Neuronal stem cell (in vitro differentiated cells): ENCODE results near the gene FBXO36.

Source experiments
- DNase-seq: peaks from one replicate; pipeline ENCODE4 v3.0.0-alpha.2; 2013; ENCODE audit warnings: low spot score
- H2AFZ ChIP-seq: one replicate; pipeline ENCODE4 v1.6.1; 2013; ENCODE audit warnings: mild to moderate bottlenecking, low read length, inconsistent platforms
- H2AK5ac ChIP-seq: 2 replicates; pipeline ENCODE4 v1.6.1; 2013; ENCODE audit warnings: low read depth, mild to moderate bottlenecking, inconsistent platforms, low read length, moderate library complexity, mixed read lengths
- H2BK120ac ChIP-seq: 2 replicates; pipeline ENCODE4 v1.6.1; 2013; ENCODE audit warnings: low read depth, mild to moderate bottlenecking, inconsistent platforms, low read length, moderate library complexity, mixed read lengths
- H2BK12ac ChIP-seq: one replicate; pipeline ENCODE4 v1.6.1; 2013; ENCODE audit warnings: low read length, inconsistent platforms
- H2BK15ac ChIP-seq: 2 replicates; pipeline ENCODE4 v1.6.1; 2013; ENCODE audit warnings: mild to moderate bottlenecking, low read length, inconsistent platforms, mixed read lengths
- H2BK5ac ChIP-seq: one replicate; pipeline ENCODE4 v1.6.1; 2013; ENCODE audit warnings: inconsistent platforms, mild to moderate bottlenecking, low read length, moderate library complexity
- H3K14ac ChIP-seq: one replicate; pipeline ENCODE4 v1.6.1; 2013; ENCODE audit warnings: low read length, inconsistent platforms
- H3K18ac ChIP-seq: 2 replicates; pipeline ENCODE4 v1.6.1; 2013; ENCODE audit warnings: low read length, inconsistent platforms
- H3K23ac ChIP-seq: 2 replicates; pipeline ENCODE4 v1.6.1; 2013; ENCODE audit warnings: low read depth, mild to moderate bottlenecking, mixed read lengths, low read length, inconsistent platforms; ENCODE audit not compliant: poor library complexity
- H3K27ac ChIP-seq: replicated peaks from 3 replicates; pipeline ENCODE4 v1.5.1; 2013; ENCODE audit warnings: low read length, inconsistent platforms
- H3K27me3 ChIP-seq, 3 experiments: 2 replicates each; pipeline ENCODE4 v1.6.1; 2013; ENCODE audit warnings: low read length in 3 of 3, mild to moderate bottlenecking in 2 of 3, inconsistent platforms in 1 of 3, low read depth in 1 of 3, mixed read lengths in 1 of 3, moderate library complexity in 1 of 3; ENCODE audit not compliant: control insufficient read depth in 3 of 3, insufficient read depth in 3 of 3
- H3K36me3 ChIP-seq, 2 donors: replicated peaks in 1 of 2; 2 replicates each; pipeline ENCODE4 v1.6.1; 2013; ENCODE audit warnings: low read length in 2 of 2; ENCODE audit not compliant: control insufficient read depth in 2 of 2, insufficient read depth in 2 of 2
- H3K4ac ChIP-seq: 2 replicates; pipeline ENCODE4 v1.6.1; 2013; ENCODE audit warnings: inconsistent platforms, mild to moderate bottlenecking, low read length, moderate library complexity
- H3K4me1 ChIP-seq, 2 donors: 1 replicate in 1 of 2; 2 replicates in 1 of 2; pipeline ENCODE4 v1.6.1; 2013; ENCODE audit warnings: low read length in 2 of 2, low read depth in 1 of 2; ENCODE audit not compliant: control insufficient read depth in 2 of 2, insufficient read depth in 1 of 2
- H3K4me2 ChIP-seq: one replicate; pipeline ENCODE4 v1.6.1; 2013; ENCODE audit warnings: mild to moderate bottlenecking, low read length, inconsistent platforms; ENCODE audit not compliant: insufficient read depth, poor library complexity, severe bottlenecking
- H3K4me3 ChIP-seq, 2 donors: 2 replicates each; pipeline ENCODE4 v1.5.1; 2013; ENCODE audit warnings: low read length in 2 of 2, mild to moderate bottlenecking in 2 of 2, inconsistent platforms in 1 of 2, moderate library complexity in 1 of 2
- H3K79me1 ChIP-seq: one replicate; pipeline ENCODE4 v1.6.1; 2013; ENCODE audit warnings: low read depth, mild to moderate bottlenecking, inconsistent platforms, low read length, moderate library complexity
- H3K9ac ChIP-seq: one replicate; pipeline ENCODE4 v1.6.1; 2013; ENCODE audit warnings: mild to moderate bottlenecking, low read depth, low read length, inconsistent platforms; ENCODE audit not compliant: poor library complexity
- H3K9me3 ChIP-seq, 2 donors: replicated peaks in 1 of 2; 2 replicates each; pipeline versions ENCODE3 to v1.6.1; 2013; ENCODE audit warnings: low read length in 2 of 2, mild to moderate bottlenecking in 2 of 2, inconsistent platforms in 1 of 2, low read depth in 1 of 2, mixed read lengths in 1 of 2, moderate library complexity in 1 of 2; ENCODE audit not compliant: control insufficient read depth in 2 of 2, insufficient read depth in 1 of 2
- H4K8ac ChIP-seq: one replicate; pipeline ENCODE4 v1.6.1; 2013; ENCODE audit warnings: low read depth, mild to moderate bottlenecking, inconsistent platforms, low read length, moderate library complexity
- H4K91ac ChIP-seq: one replicate; pipeline ENCODE4 v1.6.1; 2013; ENCODE audit warnings: low read length, low read depth, mild to moderate bottlenecking, inconsistent platforms; ENCODE audit not compliant: poor library complexity
- WGBS, 2 donors: extraction: QIAGEN DNeasy Blood & Tissue Kit; methylation state at CpG; one replicate each; pipeline ENCODE4 v1.1.7; 2013; ENCODE audit warnings: missing lambda C conversion rate in 2 of 2, mixed read lengths in 1 of 2; ENCODE audit not compliant: insufficient read length in 2 of 2, insufficient replicate concordance in 1 of 2; ENCODE audit errors: extremely low coverage in 2 of 2; 5-methylcytosine and 5-hydroxymethylcytosine counted together

The FBXO36 gene

DNA sequence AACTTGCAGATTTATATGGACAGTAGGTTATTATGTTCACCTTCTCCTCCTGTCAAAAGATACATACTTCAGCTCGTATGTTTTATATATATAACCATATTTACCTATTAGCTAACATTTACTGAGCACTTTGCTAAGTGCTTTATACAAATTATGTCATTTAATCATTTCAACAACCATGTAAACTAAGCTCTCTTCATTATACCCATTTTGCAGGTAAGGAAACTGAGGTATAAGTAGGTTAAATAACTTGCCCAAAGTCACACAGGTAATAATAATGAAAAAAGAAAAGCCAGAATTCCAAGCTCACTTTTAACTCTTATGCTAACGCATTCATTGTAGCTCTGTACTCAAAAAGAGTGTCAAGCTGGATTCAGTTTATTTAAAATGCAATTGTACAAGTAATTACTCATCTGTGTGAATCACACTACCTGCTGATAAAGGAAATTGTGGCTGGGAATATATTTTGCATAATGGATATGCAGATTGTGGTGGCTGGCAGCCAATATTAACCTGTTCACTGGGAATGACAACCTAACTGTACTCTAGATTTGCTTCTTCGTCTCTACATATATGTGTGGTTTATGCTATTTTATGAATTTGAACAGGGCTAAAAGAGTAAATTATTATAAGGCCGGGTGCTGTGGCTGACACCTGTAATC is 125.8 kb downstream of the FBXO36 start:
- H2AK5ac ChIP-seq = no peak overlapping the region
- H2BK120ac ChIP-seq = no peak overlapping the region
- H3K9me3 ChIP-seq = peaks cover 0 to 9% of the 10 kb centered on the region in 2 donors
- H3K14ac ChIP-seq = no peak overlapping the region
- no peak overlapping the region for H4K8ac ChIP-seq
- no peak overlapping the region for H3K18ac ChIP-seq
- no peak overlapping the region for H4K91ac ChIP-seq
- H3K79me1 ChIP-seq = no peaks in the 10 kb centered on the region
- no peak overlapping the region for H3K4ac ChIP-seq
- no peaks in the 10 kb centered on the region for H3K27me3 ChIP-seq
- H3K23ac ChIP-seq = no peak overlapping the region
- no peak overlapping the region for H3K9ac ChIP-seq
- H3K4me3 ChIP-seq = no peak overlapping the region
- H2BK15ac ChIP-seq = no peak overlapping the region
- DNase-seq = no peak
- no peaks in the 10 kb centered on the region for H3K4me1 ChIP-seq
- WGBS, 2 donors = no CpG with 5 or more reads among the region's 4 CpGs
- no peak overlapping the region for H3K27ac ChIP-seq
- H2BK5ac ChIP-seq = no peak overlapping the region
- no peak overlapping the region for H2BK12ac ChIP-seq
- H3K36me3 ChIP-seq = peaks cover 0 to 93% of the 10 kb centered on the region in 2 donors
- H2AFZ ChIP-seq = no peak overlapping the region
- no peak overlapping the region for H3K4me2 ChIP-seq

DNA sequence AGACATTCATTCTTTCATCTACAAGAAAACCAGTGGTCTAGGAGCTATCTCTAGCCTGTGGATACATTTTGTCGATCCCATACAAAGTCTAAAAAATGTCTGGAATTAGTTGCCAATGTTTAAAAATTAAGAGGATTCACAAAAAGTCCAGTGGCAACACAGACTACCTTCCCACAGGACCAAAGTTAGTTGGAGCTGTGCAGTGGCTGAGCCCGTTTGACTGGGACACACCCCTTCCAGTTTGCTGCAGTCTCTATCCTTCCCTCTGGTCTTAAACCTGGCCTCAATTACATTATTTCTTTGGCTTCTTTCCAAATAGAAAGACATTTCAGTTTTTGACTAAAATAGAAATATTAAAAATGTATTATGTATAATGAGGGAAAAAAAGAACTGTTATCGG is 127.8 kb downstream of the FBXO36 start:
- DNase-seq = no peak
- Histone ChIP-seq H3K4me3 (no peak overlapping the region), H3K4me2 (no peak overlapping the region), H3K9ac (no peak overlapping the region), H4K91ac (no peak overlapping the region), H4K8ac (no peak overlapping the region), H2BK12ac (no peak overlapping the region), H3K27ac (no peak overlapping the region), H3K27me3 (no peaks in the 10 kb centered on the region), H2AK5ac (no peak overlapping the region), H3K18ac (no peak overlapping the region), H3K23ac (no peak overlapping the region), H2BK120ac (no peak overlapping the region), H3K14ac (no peak overlapping the region), H2BK5ac (no peak overlapping the region), H3K4me1 (no peaks in the 10 kb centered on the region), H2BK15ac (no peak overlapping the region), H3K79me1 (no peaks in the 10 kb centered on the region), H3K36me3 (peaks cover 2 to 93% of the 10 kb centered on the region in 2 donors), H2AFZ (no peak overlapping the region), H3K9me3 (peaks cover 0 to 6% of the 10 kb centered on the region in 2 donors), H3K4ac (no peak overlapping the region)
- no CpG with 5 or more reads among the region's 3 CpGs for WGBS, 2 donors

DNA sequence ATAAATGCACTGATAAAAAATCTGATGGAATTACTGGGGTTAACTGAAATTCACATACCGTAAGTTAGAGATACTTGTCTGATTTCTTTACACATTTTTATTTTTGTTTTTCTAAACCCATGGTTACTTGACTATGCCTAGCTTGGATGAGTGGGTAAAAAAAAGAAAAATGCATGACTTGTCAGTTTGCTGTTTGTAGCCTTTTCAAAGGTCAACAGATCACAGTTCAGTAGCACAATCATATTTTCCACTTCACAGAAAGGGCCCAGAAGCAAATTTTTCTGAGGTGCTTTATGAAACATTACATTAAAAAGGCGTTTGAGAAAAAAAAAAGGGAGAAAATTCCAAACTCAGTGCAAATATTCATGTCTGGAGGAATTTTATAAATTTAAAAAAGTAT is 130.0 kb downstream of the FBXO36 start:
- Histone ChIP-seq H4K91ac (no peak overlapping the region), H3K23ac (no peak overlapping the region), H4K8ac (no peak overlapping the region), H2AK5ac (no peak overlapping the region), H2BK120ac (no peak overlapping the region), H2BK5ac (no peak overlapping the region), H3K27me3 (no peaks in the 10 kb centered on the region), H3K14ac (no peak overlapping the region), H3K4ac (no peak overlapping the region), H2BK12ac (no peak overlapping the region), H3K18ac (no peak overlapping the region), H3K27ac (no peak overlapping the region), H2BK15ac (no peak overlapping the region), H3K4me1 (no peaks in the 10 kb centered on the region), H2AFZ (no peak overlapping the region), H3K9me3 (no peaks in the 10 kb centered on the region), H3K36me3 (peaks cover 2 to 93% of the 10 kb centered on the region in 2 donors), H3K4me3 (no peak overlapping the region), H3K79me1 (no peaks in the 10 kb centered on the region), H3K9ac (no peak overlapping the region), H3K4me2 (no peak overlapping the region)
- DNase-seq = no peak
- no CpG with 5 or more reads among the region's 2 CpGs for WGBS, 2 donors

DNA sequence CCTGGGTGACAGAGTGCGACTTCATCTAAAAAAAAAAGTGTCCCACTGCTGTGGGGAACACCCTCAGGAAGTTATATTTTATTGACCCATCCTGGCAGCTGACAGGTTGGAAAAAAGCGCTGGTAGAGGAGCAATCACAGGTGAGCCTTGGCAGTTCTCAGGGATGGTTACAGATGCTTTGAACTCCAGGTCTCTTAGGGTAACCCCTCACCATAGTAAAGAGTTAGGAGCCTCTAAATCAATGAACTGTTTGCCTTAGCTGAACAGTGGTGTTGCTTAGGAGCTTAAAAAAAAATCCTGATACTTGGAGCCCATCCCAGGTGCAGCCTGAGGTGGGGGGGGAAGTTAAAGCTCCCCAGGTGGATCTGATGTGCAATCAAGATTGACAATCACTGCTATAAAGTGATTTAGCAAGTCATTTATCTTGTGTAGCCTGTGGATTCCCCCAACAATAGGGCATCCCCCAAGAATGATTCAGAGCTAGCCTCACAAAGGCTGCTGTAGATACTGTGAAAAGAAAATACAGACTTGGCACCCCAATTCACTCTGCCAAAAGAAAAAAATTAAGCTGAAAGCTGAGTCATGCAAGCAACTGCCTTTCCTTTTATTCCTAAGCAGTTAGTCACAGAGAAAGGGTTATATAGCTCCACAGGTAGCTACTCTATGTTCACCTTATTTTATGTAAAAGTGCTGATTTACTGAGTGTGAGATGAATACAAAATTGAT is 131.6 kb downstream of the FBXO36 start:
- Histone ChIP-seq H3K4me1 (no peaks in the 10 kb centered on the region), H2BK5ac (no peak overlapping the region)

More for the DNA sequence above, 131.6 kb downstream of the FBXO36 start:
- Histone ChIP-seq H3K18ac (no peak overlapping the region), H3K4me2 (no peak overlapping the region), H4K8ac (no peak overlapping the region), H3K4me3 (no peak overlapping the region), H4K91ac (no peak overlapping the region), H3K27me3 (no peaks in the 10 kb centered on the region), H3K4ac (no peak overlapping the region), H2BK120ac (no peak overlapping the region), H2AFZ (no peak overlapping the region), H2BK12ac (no peak overlapping the region), H3K27ac (no peak overlapping the region), H3K23ac (no peak overlapping the region), H2BK15ac (no peak overlapping the region), H2AK5ac (no peak overlapping the region), H3K9ac (no peak overlapping the region), H3K36me3 (peaks cover 2 to 97% of the 10 kb centered on the region in 2 donors), H3K79me1 (no peaks in the 10 kb centered on the region), H3K9me3 (no peaks in the 10 kb centered on the region), H3K14ac (no peak overlapping the region)
- no peak for DNase-seq
- no CpG with 5 or more reads among the region's 2 CpGs for WGBS, 2 donors
